Parathyroid adenoma (tissue), 2 donors: ENCODE results near the gene PRKAR1B.

Source experiments
- H2AFZ ChIP-seq: fragments of 300-600 bp; sonication (generic); one replicate; pipeline ENCODE4 v1.7.0; 2017; ENCODE audit warnings: antibody characterized with exemption, mild to moderate bottlenecking
- H3K27ac ChIP-seq: fragments of 300-600 bp; sonication (generic); one replicate; pipeline ENCODE4 v1.7.0; 2017
- H3K27me3 ChIP-seq: fragments of 300-600 bp; sonication (generic); one replicate; pipeline ENCODE4 v1.7.0; 2017; ENCODE audit warnings: low read length; ENCODE audit not compliant: control insufficient read depth, insufficient read depth
- H3K36me3 ChIP-seq: fragments of 300-600 bp; sonication (generic); one replicate; pipeline ENCODE4 v1.7.0; 2017; ENCODE audit warnings: low read length; ENCODE audit not compliant: control insufficient read depth, insufficient read depth
- H3K4me1 ChIP-seq: fragments of 300-600 bp; sonication (generic); one replicate; pipeline ENCODE4 v1.7.0; 2017; ENCODE audit warnings: control low read depth
- H3K4me2 ChIP-seq: fragments of 300-600 bp; sonication (generic); one replicate; pipeline ENCODE4 v1.7.0; 2017; ENCODE audit warnings: low read length
- H3K4me3 ChIP-seq: fragments of 300-600 bp; sonication (generic); one replicate; pipeline ENCODE4 v1.7.0; 2017; ENCODE audit warnings: low read depth, low read length
- H3K79me2 ChIP-seq: fragments of 300-600 bp; sonication (generic); one replicate; pipeline ENCODE4 v1.7.0; 2017; ENCODE audit warnings: control low read depth
- H3K9ac ChIP-seq: fragments of 300-600 bp; sonication (generic); one replicate; pipeline ENCODE4 v1.7.0; 2017; ENCODE audit warnings: mild to moderate bottlenecking
- H3K9me3 ChIP-seq: fragments of 300-600 bp; sonication (generic); one replicate; pipeline ENCODE4 v1.7.0; 2017; ENCODE audit warnings: low read length; ENCODE audit not compliant: control insufficient read depth
- TF ChIP-seq, protein P1 (sequence below): fragments of 300-600 bp; sonication (generic); IDR thresholded peaks from one replicate; pipeline ENCODE4 v1.7.0; 2017; ENCODE audit warnings: antibody characterized with exemption, mild to moderate bottlenecking
- donor health status: primary hyperparathyroidism.

Gene PRKAR1B

DNA sequence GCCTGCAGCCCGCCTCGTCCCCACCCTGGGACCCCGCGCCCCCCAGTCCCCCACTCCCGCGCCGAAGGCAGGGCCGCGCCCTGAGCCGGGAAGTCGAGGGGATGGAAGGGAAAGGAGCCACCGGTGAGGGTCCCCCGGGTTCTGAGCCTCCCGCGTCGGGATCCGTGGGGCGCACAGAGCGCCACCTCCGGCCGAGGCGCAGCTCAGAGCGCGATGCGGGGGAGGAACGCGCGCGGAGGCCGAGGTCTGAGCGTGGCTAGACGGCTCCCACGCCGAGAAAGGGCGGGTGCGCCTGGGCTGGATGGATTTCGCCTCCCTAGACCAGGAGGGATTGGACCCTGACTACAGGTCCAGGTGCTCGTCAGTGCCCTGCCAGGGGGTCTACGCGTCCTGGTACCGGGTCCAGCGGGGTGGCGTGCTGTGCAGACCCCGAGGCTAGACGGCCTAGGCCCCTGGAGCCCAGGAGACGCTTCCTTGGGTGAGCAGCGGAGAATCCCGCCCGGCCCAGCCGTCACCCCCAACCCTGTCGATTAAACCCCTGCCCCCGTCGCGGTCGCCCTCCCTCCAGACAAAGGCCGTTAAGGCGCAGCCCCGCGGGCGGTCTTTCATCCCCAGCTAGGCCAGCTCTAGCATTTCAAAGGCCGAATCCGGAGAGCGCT lies 206.4 kb downstream of the PRKAR1B start:
- Histone ChIP-seq H3K36me3 (no peaks in the 10 kb centered on the region), H3K27ac (peak overlapping the region; percentile 64), H3K4me3 (peak overlapping the region; percentile 43), H3K4me1 (peaks cover 9% of the 10 kb centered on the region), H3K27me3 (no peaks in the 10 kb centered on the region), H3K9ac (peak overlapping the region; percentile 67), H2AFZ (peak overlapping the region; percentile 75), H3K4me2 (peak overlapping the region; percentile 78), H3K9me3 (no peaks in the 10 kb centered on the region), H3K79me2 (no peaks in the 10 kb centered on the region)
- TF ChIP-seq, protein P1, sequence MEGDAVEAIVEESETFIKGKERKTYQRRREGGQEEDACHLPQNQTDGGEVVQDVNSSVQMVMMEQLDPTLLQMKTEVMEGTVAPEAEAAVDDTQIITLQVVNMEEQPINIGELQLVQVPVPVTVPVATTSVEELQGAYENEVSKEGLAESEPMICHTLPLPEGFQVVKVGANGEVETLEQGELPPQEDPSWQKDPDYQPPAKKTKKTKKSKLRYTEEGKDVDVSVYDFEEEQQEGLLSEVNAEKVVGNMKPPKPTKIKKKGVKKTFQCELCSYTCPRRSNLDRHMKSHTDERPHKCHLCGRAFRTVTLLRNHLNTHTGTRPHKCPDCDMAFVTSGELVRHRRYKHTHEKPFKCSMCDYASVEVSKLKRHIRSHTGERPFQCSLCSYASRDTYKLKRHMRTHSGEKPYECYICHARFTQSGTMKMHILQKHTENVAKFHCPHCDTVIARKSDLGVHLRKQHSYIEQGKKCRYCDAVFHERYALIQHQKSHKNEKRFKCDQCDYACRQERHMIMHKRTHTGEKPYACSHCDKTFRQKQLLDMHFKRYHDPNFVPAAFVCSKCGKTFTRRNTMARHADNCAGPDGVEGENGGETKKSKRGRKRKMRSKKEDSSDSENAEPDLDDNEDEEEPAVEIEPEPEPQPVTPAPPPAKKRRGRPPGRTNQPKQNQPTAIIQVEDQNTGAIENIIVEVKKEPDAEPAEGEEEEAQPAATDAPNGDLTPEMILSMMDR: no peak

DNA sequence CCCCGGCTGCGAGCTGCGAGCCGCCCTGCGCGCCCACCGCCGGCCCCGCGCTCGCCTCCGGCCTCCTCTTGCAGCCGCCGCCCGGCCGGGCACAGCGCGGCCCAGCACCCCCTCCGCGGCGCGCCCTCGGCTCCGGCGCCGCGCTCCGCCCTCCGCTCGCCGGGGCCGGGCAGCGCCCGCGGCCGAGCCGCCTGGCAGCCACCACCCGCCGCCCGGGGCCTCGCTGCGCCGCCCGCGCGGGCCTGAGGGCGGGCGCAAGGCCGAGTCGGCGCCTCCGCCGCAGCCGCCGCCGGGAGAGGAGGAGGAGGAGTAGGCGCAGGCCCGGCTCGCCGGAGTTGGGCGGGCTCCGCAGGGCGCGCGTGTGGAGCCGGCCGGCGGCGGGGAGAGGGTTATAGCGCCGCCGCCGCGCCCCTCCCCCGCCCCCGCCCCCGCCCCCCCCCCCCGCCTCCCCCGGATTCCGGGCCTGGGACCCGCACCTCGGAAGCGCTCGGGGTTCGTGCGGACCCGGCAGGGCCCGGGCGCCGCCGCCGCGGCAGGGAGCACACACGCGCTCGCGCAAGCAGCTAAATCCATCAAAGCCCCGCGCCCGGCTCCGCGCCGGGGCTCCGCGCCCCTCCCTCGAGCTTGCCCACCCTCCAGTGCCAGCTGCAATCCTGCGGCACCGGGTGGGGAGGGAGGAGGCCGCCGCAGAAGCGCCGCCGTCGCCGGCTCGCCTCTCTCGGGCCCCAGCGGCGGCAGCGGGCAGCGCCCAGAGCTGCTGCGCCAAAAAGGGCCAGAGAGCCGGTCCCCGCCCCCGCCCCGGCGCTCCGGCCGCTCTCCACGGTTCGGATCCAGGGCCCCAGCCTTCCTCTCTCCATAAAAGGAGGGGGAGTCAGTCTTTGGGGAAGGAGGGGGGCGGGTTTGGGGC lies 207.3 kb downstream of the PRKAR1B start, which contains the start of gene PDGFA:
PDGFA (minus strand) TSS at position 363 of the 907 bp plus-strand sequence. CDS start 845 bp downstream, outside the sequence.
- TF ChIP-seq, protein P1: peak; percentile 20
- Histone ChIP-seq H3K4me3 (peak within 1 kb of the TSS; percentile 58), H2AFZ (peak within 1 kb of the TSS; percentile 80), H3K9me3 (no peaks in the 10 kb centered on the region), H3K4me1 (peaks cover 9% of the 10 kb centered on the region), H3K27me3 (no peaks in the 10 kb centered on the region), H3K9ac (peak within 1 kb of the TSS; percentile 67), H3K79me2 (no peaks in the 10 kb centered on the region), H3K27ac (peak within 1 kb of the TSS; percentile 64), H3K4me2 (peak within 1 kb of the TSS; percentile 80), H3K36me3 (no peaks in the 10 kb centered on the region)

DNA sequence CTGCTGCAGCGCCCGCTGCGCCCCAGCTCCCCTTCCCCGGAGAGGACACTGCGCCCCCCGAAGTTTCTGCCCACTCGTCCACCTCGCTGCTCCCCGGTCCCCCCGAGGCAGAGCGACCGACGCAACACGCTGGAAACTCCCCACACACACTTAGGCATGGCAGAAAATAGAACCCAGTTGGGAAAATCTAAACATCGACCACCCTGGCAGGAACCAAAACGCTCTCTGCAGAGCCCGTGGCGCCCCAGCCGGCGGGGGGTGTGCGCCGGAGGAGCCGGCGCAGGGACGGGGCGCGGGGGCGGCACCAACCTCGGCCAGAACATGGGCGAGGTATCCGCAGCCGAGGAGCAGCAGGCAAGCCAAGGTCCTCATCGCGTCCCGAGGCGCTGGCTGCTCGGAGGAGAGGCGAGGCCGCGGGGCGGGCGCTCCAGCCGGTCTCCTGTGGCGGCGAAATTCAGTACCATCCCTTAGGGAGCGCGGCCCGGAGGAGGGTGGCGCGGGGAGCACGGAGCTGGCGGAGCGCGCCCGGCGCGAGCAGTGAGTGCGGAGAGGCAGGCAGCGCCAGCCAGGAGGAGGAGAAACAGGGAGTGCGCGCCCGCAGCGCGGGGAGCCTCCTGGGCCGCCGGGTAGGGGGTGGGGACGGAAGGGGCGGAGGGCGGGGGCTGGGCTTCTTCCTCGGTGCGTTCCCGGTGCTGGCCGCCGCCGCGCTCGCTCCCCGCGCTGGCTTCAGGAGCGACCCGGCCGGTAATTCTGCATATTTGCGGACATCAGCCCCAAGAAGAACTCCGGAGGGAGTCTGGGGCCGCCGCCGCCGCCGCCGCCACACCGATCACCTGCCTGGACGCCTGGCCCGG lies 208.2 kb downstream of the PRKAR1B start:
- peak overlapping the region; percentile 58 for H3K4me3 ChIP-seq
- peaks cover 9% of the 10 kb centered on the region for H3K4me1 ChIP-seq
- no peaks in the 10 kb centered on the region for H3K79me2 ChIP-seq
- no peaks in the 10 kb centered on the region for H3K36me3 ChIP-seq
- no peaks in the 10 kb centered on the region for H3K27me3 ChIP-seq
- H3K4me2 ChIP-seq: peak overlapping the region; percentile 80
- H2AFZ ChIP-seq: peak overlapping the region; percentile 80
- peak overlapping the region; percentile 62 for H3K27ac ChIP-seq
- H3K9ac ChIP-seq: no peak overlapping the region
- H3K9me3 ChIP-seq: no peaks in the 10 kb centered on the region
- TF ChIP-seq, protein P1: no peak

DNA sequence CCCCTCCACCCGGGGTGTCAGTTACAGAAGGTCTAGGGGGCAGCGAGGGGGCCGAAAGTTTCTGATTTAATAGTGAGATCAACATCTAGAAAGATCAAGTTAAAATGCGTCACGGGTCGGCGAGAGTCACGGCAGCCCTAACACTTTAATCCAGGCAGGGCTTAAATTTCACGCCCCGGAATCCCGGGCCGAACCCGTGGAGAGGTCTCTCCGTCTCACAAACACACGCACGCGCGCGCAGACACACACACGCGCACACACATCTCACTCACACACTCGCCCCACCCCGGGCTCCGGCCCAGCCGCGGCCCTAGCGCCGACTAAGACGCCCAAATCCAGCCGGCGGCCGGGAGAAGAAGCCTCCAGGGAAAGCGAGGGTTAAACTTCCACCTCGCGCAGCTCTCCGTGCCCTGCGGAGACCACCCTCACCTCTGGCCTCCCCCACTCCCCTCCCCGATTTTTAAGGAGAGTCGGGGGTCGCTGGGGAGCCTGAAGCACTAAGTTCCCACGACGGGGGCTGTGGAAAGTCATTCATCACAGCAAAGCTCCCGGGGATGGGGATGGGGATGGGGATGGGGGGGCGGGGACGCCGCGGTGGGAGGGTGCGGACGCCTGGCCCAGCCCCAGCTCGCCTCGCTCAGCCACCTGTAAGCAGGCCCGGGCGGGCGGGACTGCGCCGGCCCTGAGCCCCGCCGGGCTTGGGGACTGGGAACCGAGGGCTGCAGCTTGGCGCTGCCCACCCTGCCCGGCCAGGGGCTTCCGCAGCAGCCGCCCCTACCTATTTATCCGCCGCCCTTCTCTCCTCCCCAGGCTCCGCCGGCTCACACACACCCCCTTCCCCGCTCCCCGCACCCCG lies 209.1 kb downstream of the PRKAR1B start:
- H3K27me3 ChIP-seq: no peaks in the 10 kb centered on the region
- H2AFZ ChIP-seq: peak overlapping the region; percentile 80
- no peaks in the 10 kb centered on the region for H3K79me2 ChIP-seq
- H3K4me1 ChIP-seq: peaks cover 9% of the 10 kb centered on the region
- TF ChIP-seq, protein P1: no peak
- no peak overlapping the region for H3K9ac ChIP-seq
- H3K27ac ChIP-seq: peak overlapping the region; percentile 62
- no peaks in the 10 kb centered on the region for H3K9me3 ChIP-seq
- H3K4me3 ChIP-seq: peak overlapping the region; percentile 58
- H3K4me2 ChIP-seq: peak overlapping the region; percentile 80
- no peaks in the 10 kb centered on the region for H3K36me3 ChIP-seq
